H7 (cell line): ENCODE data around the gene CDH10. TPM values are rescaled to one million over a fixed set of nuclear protein-coding genes. Genes with fewer than 3 reads are reported as not detected.

ENCODE experiments used
- DNase-seq: peaks from one replicate; pipeline ENCODE4 v3.0.0; 2012
- H3K27me3 ChIP-seq: 2 replicates; pipeline ENCODE4 v1.6.0; 2011; ENCODE audit warnings: mild to moderate bottlenecking, low read length; ENCODE audit not compliant: control insufficient read depth, insufficient read depth
- H3K36me3 ChIP-seq: replicated peaks from 2 replicates; pipeline ENCODE4 v1.5.1; 2011; ENCODE audit warnings: low read length; ENCODE audit not compliant: control insufficient read depth, insufficient read depth
- H3K4me3 ChIP-seq: 2 replicates; pipeline ENCODE4 v1.5.1; 2011; ENCODE audit warnings: low read depth, mild to moderate bottlenecking, control low read depth, low read length, moderate library complexity; ENCODE audit not compliant: insufficient read depth
- total RNA-seq: library from RNA; depleted of rRNA; stranded (reverse); fragments of >200 nt; shearing (Covaris generic); gene quantifications from 2 replicates; pipeline ENCODE4 v1.2.3, GENCODE V29; 2014

The CDH10 gene
- total RNA-seq, 1 experiment from 2014 or later, result 0.55 TPM

- no peaks in the 10 kb centered on the region for H3K27me3 ChIP-seq
- no peaks in the 10 kb centered on the region for H3K36me3 ChIP-seq
- DNase-seq, result no peak
- H3K4me3 ChIP-seq, result no peak overlapping the region
Measured at GRCh38 chr5:24566933-24567332, 77.8 kb downstream of the CDH10 start.

GRCh38 chr5:24555229-24555628, 89.5 kb downstream of the CDH10 start:
- no peaks in the 10 kb centered on the region for H3K36me3 ChIP-seq
- H3K27me3 ChIP-seq, result no peaks in the 10 kb centered on the region
- no peak overlapping the region for H3K4me3 ChIP-seq
- DNase-seq, result no peak

DNA sequence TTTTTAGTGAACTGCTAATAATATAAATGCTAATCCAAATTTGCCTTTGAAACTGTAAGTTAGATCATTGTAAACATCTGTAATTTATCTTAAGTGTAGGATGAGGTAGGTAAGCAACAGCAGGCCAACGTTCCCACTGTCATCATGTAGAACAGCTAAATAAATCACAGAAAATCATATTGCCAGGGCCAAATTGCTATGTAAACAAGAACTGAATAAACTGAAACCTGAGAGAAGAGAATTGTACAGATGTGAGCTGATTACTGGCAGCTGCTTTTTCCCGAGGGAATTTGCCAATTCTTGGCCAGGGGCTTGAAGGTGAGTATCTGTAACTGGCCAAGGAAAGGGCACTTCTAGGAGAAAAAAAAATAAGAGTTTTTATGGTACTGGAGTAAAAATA, 97.6 kb downstream of the CDH10 start:
- H3K4me3 ChIP-seq, result no peak overlapping the region
- no peaks in the 10 kb centered on the region for H3K36me3 ChIP-seq
- no peak for DNase-seq
- no peaks in the 10 kb centered on the region for H3K27me3 ChIP-seq

DNA sequence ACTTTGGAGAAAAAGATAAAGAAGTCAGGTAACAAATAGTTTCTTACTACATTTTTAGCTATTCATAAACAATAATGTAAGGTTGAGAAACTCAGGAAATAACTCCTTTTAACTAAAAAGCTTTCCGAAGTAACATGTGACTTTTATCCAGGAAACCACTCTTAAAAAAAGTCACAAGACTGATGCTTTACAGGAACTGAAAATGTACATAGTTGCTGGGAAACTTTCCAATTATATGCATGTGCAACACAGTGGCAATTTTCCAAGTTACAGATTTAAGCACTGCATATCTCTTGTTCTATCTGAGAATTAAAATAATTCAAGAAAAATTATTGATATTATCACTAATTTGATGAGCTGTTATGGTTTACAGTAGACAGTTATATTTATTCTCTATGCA, 105.2 kb downstream of the CDH10 start:
- DNase-seq, result no peak
- no peaks in the 10 kb centered on the region for H3K36me3 ChIP-seq
- no peak overlapping the region for H3K4me3 ChIP-seq
- no peaks in the 10 kb centered on the region for H3K27me3 ChIP-seq

DNA sequence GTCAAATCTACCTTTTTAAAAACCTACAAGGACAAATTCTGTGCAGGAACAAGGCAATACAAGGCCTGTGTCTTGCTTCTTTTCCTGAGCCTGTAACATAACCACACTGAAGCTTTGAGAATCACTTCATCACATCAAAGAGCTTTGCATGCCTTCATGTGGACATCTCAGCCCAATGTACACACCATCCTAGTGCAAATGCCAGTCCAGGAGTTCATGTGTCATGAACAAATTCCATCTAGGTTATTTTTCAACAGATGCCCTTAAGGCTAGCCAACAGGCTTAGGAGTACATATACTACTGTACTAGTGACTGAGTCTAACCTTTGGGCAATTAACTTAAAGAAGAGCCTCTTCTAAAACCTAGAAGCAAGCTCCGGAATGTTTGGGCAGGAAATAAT, 106.4 kb downstream of the CDH10 start:
- no peak for DNase-seq
- H3K27me3 ChIP-seq, result no peaks in the 10 kb centered on the region
- no peaks in the 10 kb centered on the region for H3K36me3 ChIP-seq
- H3K4me3 ChIP-seq, result no peak overlapping the region

DNA sequence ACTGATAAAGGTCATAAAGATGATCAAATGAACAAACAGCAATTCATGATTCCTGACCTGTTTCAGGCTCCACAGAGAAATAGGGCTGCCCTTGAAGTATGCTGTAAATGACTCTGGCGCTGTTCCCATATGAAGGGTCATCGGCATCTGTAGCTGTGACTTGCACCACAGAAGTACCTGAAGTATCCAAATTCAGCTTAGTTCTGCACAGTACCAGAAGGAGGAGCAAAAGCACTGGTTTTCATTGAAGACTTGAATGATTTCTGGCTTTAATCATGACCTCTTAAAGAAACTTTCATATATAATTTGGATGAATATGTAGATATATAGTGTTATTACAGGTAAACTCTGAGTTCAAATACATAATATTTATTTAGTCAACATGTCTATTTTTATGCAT, 109.1 kb downstream of the CDH10 start:
- H3K27me3 ChIP-seq, result no peaks in the 10 kb centered on the region
- no peaks in the 10 kb centered on the region for H3K36me3 ChIP-seq
- no peak for DNase-seq
- H3K4me3 ChIP-seq, result no peak overlapping the region

DNA sequence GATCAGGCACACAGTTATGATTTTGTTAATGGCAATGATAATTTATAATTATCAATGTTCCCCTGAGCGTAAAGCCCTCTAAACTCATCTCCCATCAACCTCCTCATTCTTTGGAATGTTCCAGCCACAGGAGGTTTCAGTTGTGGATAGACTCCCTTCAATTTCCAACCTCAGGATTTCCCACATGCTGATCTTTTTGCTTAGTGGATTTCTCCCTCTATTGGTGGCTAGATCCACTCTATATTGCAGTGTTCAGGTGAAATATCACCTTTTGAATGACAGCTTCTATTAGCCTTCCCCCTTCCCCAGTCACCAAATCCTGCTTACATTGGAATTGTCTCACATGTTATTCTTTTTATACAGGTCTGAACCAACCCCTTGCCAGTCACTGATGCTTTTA, 113.9 kb downstream of the CDH10 start:
- Histone ChIP-seq H3K4me3 (no peak overlapping the region), H3K27me3 (no peaks in the 10 kb centered on the region)

DNA sequence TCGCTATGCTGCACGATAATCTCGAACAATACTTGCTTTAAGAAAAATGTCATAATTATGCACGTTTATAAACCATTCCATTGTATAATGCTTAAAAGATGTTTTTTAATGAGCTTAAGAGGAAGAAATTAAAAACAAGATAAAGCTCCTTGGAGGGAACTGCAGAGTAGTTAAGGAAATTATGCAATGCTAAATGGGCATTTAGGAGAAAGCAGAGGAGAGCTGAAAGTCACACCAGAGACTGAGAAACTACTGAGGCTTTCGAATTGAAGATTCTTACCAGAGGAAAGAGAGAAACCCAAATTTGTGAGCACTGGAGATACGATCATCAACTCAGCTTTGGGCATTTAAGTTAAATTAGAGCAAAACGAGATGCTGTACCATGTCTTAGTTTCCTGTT, 119.4 kb downstream of the CDH10 start:
- H3K27me3 ChIP-seq, result no peaks in the 10 kb centered on the region
- DNase-seq, result no peak
- H3K36me3 ChIP-seq, result no peaks in the 10 kb centered on the region
- H3K4me3 ChIP-seq, result no peak overlapping the region

More for the DNA sequence above, 113.9 kb downstream of the CDH10 start:
- no peaks in the 10 kb centered on the region for H3K36me3 ChIP-seq
- DNase-seq, result no peak

GRCh38 chr5:24512423-24512822, 132.4 kb downstream of the CDH10 start:
- H3K4me3 ChIP-seq, result no peak overlapping the region
- no peaks in the 10 kb centered on the region for H3K36me3 ChIP-seq
- H3K27me3 ChIP-seq, result no peaks in the 10 kb centered on the region
- DNase-seq, result no peak

DNA sequence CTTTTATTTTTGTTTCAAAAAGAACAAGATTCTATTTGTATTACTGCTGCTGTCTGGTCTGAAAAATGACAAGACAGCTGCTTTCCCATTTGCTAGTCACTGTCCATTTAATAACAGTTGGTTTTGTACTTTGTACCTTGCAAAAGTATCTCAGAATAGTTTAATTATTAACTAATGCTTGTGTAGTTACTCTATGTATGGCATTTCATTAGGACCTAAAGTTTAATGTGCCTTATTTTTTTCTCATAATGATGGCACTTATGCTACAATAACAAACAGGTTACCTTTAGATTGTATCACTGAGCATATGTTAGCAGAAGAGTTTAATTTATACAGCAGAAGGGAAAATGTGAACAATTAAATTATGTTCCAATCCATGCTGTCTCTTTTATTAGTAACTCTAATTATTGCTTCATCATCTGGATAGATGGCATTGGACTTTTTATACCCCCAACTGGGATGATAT, 134.2 kb downstream of the CDH10 start:
- H3K4me3 ChIP-seq, result no peak overlapping the region
- no peaks in the 10 kb centered on the region for H3K27me3 ChIP-seq
- DNase-seq, result no peak
- no peaks in the 10 kb centered on the region for H3K36me3 ChIP-seq

GRCh38 chr5:24509943-24510342, 134.8 kb downstream of the CDH10 start:
- no peaks in the 10 kb centered on the region for H3K27me3 ChIP-seq
- no peaks in the 10 kb centered on the region for H3K36me3 ChIP-seq
- no peak overlapping the region for H3K4me3 ChIP-seq
- no peak for DNase-seq

- no peak overlapping the region for H3K4me3 ChIP-seq
Measured at GRCh38 chr5:24505258-24505657, 139.5 kb downstream of the CDH10 start.

GRCh38 chr5:24497591-24498157, 147.1 kb downstream of the CDH10 start:
- Histone ChIP-seq H3K36me3 (no peaks in the 10 kb centered on the region), H3K4me3 (no peak overlapping the region), H3K27me3 (no peaks in the 10 kb centered on the region)
- no peak for DNase-seq

More at GRCh38 chr5:24505258-24505657, 139.5 kb downstream of the CDH10 start:
- Histone ChIP-seq H3K27me3 (no peaks in the 10 kb centered on the region), H3K36me3 (no peaks in the 10 kb centered on the region)
- DNase-seq, result no peak

- DNase-seq, result no peak
- Histone ChIP-seq H3K4me3 (no peak overlapping the region), H3K27me3 (no peaks in the 10 kb centered on the region), H3K36me3 (no peaks in the 10 kb centered on the region)
Measured at GRCh38 chr5:24497145-24497544, 147.6 kb downstream of the CDH10 start.

DNA sequence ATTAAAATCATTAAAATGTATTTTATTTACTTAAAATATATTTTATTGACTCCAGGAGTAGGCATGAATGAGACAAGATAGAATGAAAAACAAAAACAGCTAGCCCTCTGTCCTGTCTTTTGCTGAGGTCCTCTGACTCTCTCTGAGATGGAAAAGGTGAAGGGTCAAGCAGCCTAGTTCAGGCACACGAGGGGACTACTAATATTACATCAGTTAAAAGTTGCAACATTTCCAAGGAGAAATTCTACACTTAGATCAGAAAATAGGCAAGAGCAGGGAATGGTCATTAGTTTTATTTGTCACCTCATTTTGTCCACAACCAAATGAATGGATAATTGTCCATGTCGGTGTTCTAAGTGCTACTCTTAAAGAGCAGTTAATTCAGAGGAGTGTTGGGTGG, 148.5 kb downstream of the CDH10 start:
- Histone ChIP-seq H3K27me3 (no peaks in the 10 kb centered on the region), H3K36me3 (no peaks in the 10 kb centered on the region), H3K4me3 (no peak overlapping the region)
- DNase-seq, result no peak

DNA sequence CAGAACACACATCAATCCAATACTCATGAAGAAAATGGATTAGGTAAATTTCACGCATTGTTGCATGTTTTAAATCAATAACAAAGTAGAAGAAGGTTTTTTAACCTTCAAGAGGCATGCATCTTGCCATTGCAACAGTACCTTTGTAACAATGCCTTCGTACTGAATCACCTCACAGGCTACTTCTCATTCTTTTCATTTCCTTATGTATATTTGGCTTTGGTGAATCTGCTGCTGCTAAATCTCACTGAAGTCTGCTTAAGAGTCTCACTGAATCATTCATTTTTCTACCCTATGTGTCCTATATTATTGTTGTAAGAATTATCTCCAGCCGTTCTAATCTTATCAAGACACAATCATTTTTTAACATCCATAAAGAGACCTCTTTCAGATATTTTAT, 152.5 kb downstream of the CDH10 start:
- Histone ChIP-seq H3K4me3 (no peak overlapping the region), H3K36me3 (no peaks in the 10 kb centered on the region), H3K27me3 (no peaks in the 10 kb centered on the region)
- no peak for DNase-seq
